SU-DHL-6 (cell line): ENCODE measurements around the gene HORMAD1.

Experiments
- H2AFZ ChIP-seq: fragments of 200-600 bp; sonication (generic); 2 replicates; pipeline ENCODE4 v1.6.1; 2014; ENCODE audit warnings: low read depth, mild to moderate bottlenecking, moderate library complexity, mixed read lengths, antibody characterized with exemption, low read length; ENCODE audit not compliant: severe bottlenecking
- H3F3A ChIP-seq: fragments of 200-600 bp; shearing (Covaris generic); 2 replicates; pipeline ENCODE4 v1.6.0; 2016; ENCODE audit warnings: antibody characterized with exemption, mild to moderate bottlenecking; ENCODE audit not compliant: insufficient read depth
- H3K27ac ChIP-seq: fragments of 200-600 bp; sonication (generic); 2 replicates; pipeline ENCODE4 v1.5.1; 2016; ENCODE audit warnings: low read depth, mild to moderate bottlenecking, low read length, moderate library complexity, mixed read lengths
- H3K27me3 ChIP-seq: fragments of 200-600 bp; sonication (generic), shearing (Covaris generic); 2 replicates; pipeline ENCODE4 v1.6.0; 2014; ENCODE audit warnings: mild to moderate bottlenecking, low read length
- H3K36me3 ChIP-seq: fragments of 200-600 bp; sonication (generic); 2 replicates; pipeline ENCODE4 v1.6.1; 2014; ENCODE audit warnings: mild to moderate bottlenecking, low read length, mixed read lengths
- H3K4me2 ChIP-seq: fragments of 300-600, 200-600 bp; shearing (Covaris generic), sonication (generic); 2 replicates; pipeline ENCODE4 v1.6.0; 2014; ENCODE audit warnings: low read length, low read depth, mild to moderate bottlenecking; ENCODE audit not compliant: poor library complexity, severe bottlenecking
- H3K4me3 ChIP-seq: fragments of 200-600 bp; sonication (generic); 2 replicates; pipeline ENCODE4 v1.5.1; 2014; ENCODE audit warnings: antibody characterized with exemption, low read length, mild to moderate bottlenecking, mixed read lengths; ENCODE audit not compliant: insufficient read depth, poor library complexity, severe bottlenecking
- H3K79me2 ChIP-seq: fragments of 200-600 bp; sonication (generic); 2 replicates; pipeline ENCODE4 v1.6.1; 2014; ENCODE audit warnings: mild to moderate bottlenecking, low read length, moderate library complexity; ENCODE audit not compliant: insufficient read depth
- H3K9ac ChIP-seq: fragments of 200-600 bp; sonication (generic); 2 replicates; pipeline ENCODE4 v1.7.0; 2014; ENCODE audit warnings: mild to moderate bottlenecking, low read length
- H3K9me2 ChIP-seq: fragments of 200-600 bp; sonication (generic); replicated peaks from 2 replicates; pipeline ENCODE4 v1.6.1; 2014; ENCODE audit warnings: low read length; ENCODE audit not compliant: insufficient read depth
- H3K9me3 ChIP-seq: fragments of 200-600 bp; sonication (generic); 2 replicates; pipeline ENCODE4 v1.6.1; 2014; ENCODE audit warnings: low read length, mixed read lengths; ENCODE audit not compliant: insufficient read depth
- H4K20me1 ChIP-seq: fragments of 200-600 bp; sonication (generic); 2 replicates; pipeline ENCODE4 v1.6.1; 2014; ENCODE audit warnings: low read depth, mild to moderate bottlenecking, antibody characterized with exemption, low read length, moderate library complexity, mixed read lengths
- CTCF ChIP-seq: fragments of 200-600 bp; sonication (generic); IDR thresholded peaks from one replicate; pipeline ENCODE4 v1.5.1; 2017; ENCODE audit warnings: antibody characterized with exemption, mild to moderate bottlenecking, low read length, moderate library complexity; ENCODE audit not compliant: insufficient read depth, poor library complexity, severe bottlenecking
- EZH2phosphoT487 ChIP-seq: fragments of 200-600 bp; sonication (generic), shearing (Covaris generic); conservative IDR thresholded peaks from 2 replicates; pipeline ENCODE4 v1.6.1; 2018; ENCODE audit warnings: mild to moderate bottlenecking, antibody characterized with exemption, low read length, moderate library complexity, mixed read lengths

Gene HORMAD1

GRCh38 chr1:150708595-150708994 lies 12.1 kb downstream of the HORMAD1 start:
- H3K9me2 ChIP-seq: no peaks in the 10 kb centered on the region
- no peaks in the 10 kb centered on the region for H4K20me1 ChIP-seq
- H3K4me2 ChIP-seq: no peak overlapping the region
- H3K9ac ChIP-seq: no peak overlapping the region
- no peaks in the 10 kb centered on the region for H3K27me3 ChIP-seq
- H3F3A ChIP-seq: no peaks in the 10 kb centered on the region
- no peak overlapping the region for H3K27ac ChIP-seq
- H3K9me3 ChIP-seq: no peaks in the 10 kb centered on the region
- no peaks in the 10 kb centered on the region for H3K36me3 ChIP-seq
- no peak for TF ChIP-seq CTCF
- no peak for TF ChIP-seq EZH2phosphoT487
- H2AFZ ChIP-seq: no peak overlapping the region
- no peak overlapping the region for H3K4me3 ChIP-seq
- H3K79me2 ChIP-seq: no peaks in the 10 kb centered on the region

DNA sequence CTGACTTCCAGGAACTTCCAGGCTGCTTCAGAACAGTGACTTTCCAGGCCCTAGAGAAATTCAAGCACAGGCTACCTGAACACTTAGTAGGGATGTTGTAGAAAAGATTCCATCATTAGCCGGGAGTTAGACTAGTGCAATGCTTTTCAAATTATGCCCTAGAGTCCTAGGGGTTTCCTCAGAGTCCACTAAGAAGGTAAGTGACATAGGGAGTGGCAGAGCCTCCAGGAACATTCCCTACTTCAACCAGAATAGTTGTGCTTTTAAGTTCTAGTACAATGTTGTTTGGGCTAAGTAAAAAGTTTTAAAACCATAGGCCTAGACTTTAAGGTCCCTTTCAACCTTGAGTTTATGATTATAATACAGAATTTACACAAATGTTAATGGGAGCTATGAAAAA lies 14.6 kb downstream of the HORMAD1 start:
- Histone ChIP-seq H3K27ac (no peak overlapping the region), H3K4me3 (no peak overlapping the region), H3K79me2 (no peaks in the 10 kb centered on the region), H3K27me3 (no peaks in the 10 kb centered on the region), H3K4me2 (no peak overlapping the region), H2AFZ (no peak overlapping the region), H3K9me3 (no peaks in the 10 kb centered on the region), H3K9me2 (no peaks in the 10 kb centered on the region), H3K9ac (no peak overlapping the region), H4K20me1 (no peaks in the 10 kb centered on the region), H3F3A (no peaks in the 10 kb centered on the region), H3K36me3 (no peaks in the 10 kb centered on the region)
- TF ChIP-seq CTCF: no peak
- no peak for TF ChIP-seq EZH2phosphoT487

DNA sequence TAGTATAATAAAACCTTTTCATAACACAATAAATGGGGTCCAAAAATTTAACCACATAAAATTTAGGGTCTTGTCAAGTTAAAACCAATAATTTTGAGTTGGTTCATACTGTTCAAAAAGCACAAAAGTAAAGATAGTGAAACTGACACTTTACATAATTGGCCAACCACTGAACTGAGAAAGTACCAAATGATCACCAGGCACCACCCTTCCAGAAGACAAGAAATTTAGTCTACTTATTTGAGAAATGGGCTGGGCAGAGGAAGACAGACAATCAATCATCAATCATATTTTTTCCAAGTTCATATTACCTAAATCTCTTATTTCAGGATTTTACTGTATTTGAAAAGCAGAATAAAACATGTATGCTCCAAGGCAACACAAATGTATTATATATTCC lies 17.3 kb downstream of the HORMAD1 start:
- Histone ChIP-seq H3K79me2 (no peaks in the 10 kb centered on the region), H3F3A (peaks cover 6% of the 10 kb centered on the region), H3K27ac (no peak overlapping the region), H3K9me2 (no peaks in the 10 kb centered on the region), H4K20me1 (no peaks in the 10 kb centered on the region), H3K9ac (no peak overlapping the region), H3K4me2 (no peak overlapping the region), H3K4me3 (no peak overlapping the region), H3K9me3 (no peaks in the 10 kb centered on the region), H3K36me3 (no peaks in the 10 kb centered on the region), H3K27me3 (no peaks in the 10 kb centered on the region), H2AFZ (no peak overlapping the region)
- TF ChIP-seq CTCF (no peak), EZH2phosphoT487 (no peak)
